GM12864 (cell line): ENCODE data around the gene RAD18.

Source experiments
- DNase-seq: peaks from one replicate; pipeline ENCODE4 v3.0.0-alpha.2; 2011; ENCODE audit warnings: low read depth
- H3K4me3 ChIP-seq: 2 replicates; pipeline ENCODE4 v1.5.1; 2011; ENCODE audit warnings: mild to moderate bottlenecking, low read depth, low read length, control low read depth
- CTCF ChIP-seq: IDR thresholded peaks from 2 replicates; pipeline ENCODE4 v1.5.1; 2011; ENCODE audit warnings: low read depth, mild to moderate bottlenecking, moderate library complexity, low read length, control low read depth, inconsistent platforms; ENCODE audit errors: missing control alignments

RAD18 gene

GRCh38 chr3:8851703-8852102, 111.6 kb downstream of the RAD18 start:
- TF ChIP-seq CTCF, result no peak
- no peak overlapping the region for H3K4me3 ChIP-seq
- DNase-seq, result no peak

GRCh38 chr3:8848696-8849131, 114.6 kb downstream of the RAD18 start:
- no peak overlapping the region for H3K4me3 ChIP-seq
- no peak for TF ChIP-seq CTCF
- no peak for DNase-seq

- TF ChIP-seq CTCF, result no peak
- no peak for DNase-seq
- no peak overlapping the region for H3K4me3 ChIP-seq
These were observed 116.0 kb downstream of the RAD18 start for GRCh38 chr3:8847317-8847716.

- no peak for DNase-seq
- H3K4me3 ChIP-seq, result no peak overlapping the region
- TF ChIP-seq CTCF, result no peak
These were observed 117.1 kb downstream of the RAD18 start for GRCh38 chr3:8846176-8846575.

- H3K4me3 ChIP-seq, result no peak overlapping the region
- TF ChIP-seq CTCF, result no peak
- DNase-seq, result no peak
These were observed 117.6 kb downstream of the RAD18 start for GRCh38 chr3:8845641-8846040.

- no peak overlapping the region for H3K4me3 ChIP-seq
- DNase-seq, result no peak
- no peak for TF ChIP-seq CTCF
These were observed 119.9 kb downstream of the RAD18 start for GRCh38 chr3:8843347-8843746.

GRCh38 chr3:8842293-8842692, 121.0 kb downstream of the RAD18 start:
- DNase-seq, result no peak
- TF ChIP-seq CTCF, result no peak
- no peak overlapping the region for H3K4me3 ChIP-seq
